GM23338 (cell line): ENCODE results near the gene PPP1R7. TPM values are rescaled to one million over a fixed set of nuclear protein-coding genes. Genes with fewer than 3 reads are reported as not detected.

Experiments used
- ATAC-seq: fragments of 200-7000 bp; cut with Tn5 transposase; 3 replicates; pipeline ENCODE4 v1.9.1; 2020
- DNase-seq: peaks from one replicate; pipeline ENCODE4 v3.0.0-alpha.2; 2015; ENCODE audit warnings: low spot score
- H2AFZ ChIP-seq: fragments of 200-600 bp; sonication (generic); 2 replicates; pipeline ENCODE4 v1.8.0; 2016; ENCODE audit warnings: antibody characterized with exemption, mild to moderate bottlenecking, moderate library complexity
- H3F3A ChIP-seq: fragments of 200-600 bp; sonication (generic); replicated peaks from 2 replicates; pipeline ENCODE4 v1.8.0; 2017; ENCODE audit warnings: antibody characterized with exemption, mixed run types, low read depth
- H3K27ac ChIP-seq: fragments of 200-600 bp; sonication (generic); 2 replicates; pipeline ENCODE4 v1.6.1; 2016; ENCODE audit warnings: low read depth
- H3K27me3 ChIP-seq: fragments of 200-600 bp; sonication (generic); 2 replicates; pipeline ENCODE4 v1.8.0; 2016; ENCODE audit warnings: mild to moderate bottlenecking, mixed run types, moderate library complexity; ENCODE audit not compliant: insufficient read depth
- H3K36me3 ChIP-seq: fragments of 200-600 bp; sonication (generic); 2 replicates; pipeline ENCODE4 v1.8.0; 2016; ENCODE audit warnings: mild to moderate bottlenecking; ENCODE audit not compliant: insufficient read depth
- H3K4me1 ChIP-seq: fragments of 200-600 bp; sonication (generic); 2 replicates; pipeline ENCODE4 v1.8.0; 2016; ENCODE audit warnings: mild to moderate bottlenecking, moderate library complexity; ENCODE audit not compliant: insufficient read depth
- H3K4me2 ChIP-seq: fragments of 200-600 bp; sonication (generic); 2 replicates; pipeline ENCODE4 v1.7.1; 2017; ENCODE audit warnings: mixed run types
- H3K4me3 ChIP-seq: fragments of 200-600 bp; sonication (generic); 2 replicates; pipeline ENCODE4 v1.6.1; 2016; ENCODE audit warnings: mixed run types
- H3K79me2 ChIP-seq: fragments of 200-600 bp; sonication (generic); replicated peaks from 2 replicates; pipeline ENCODE4 v1.8.0; 2017; ENCODE audit warnings: mild to moderate bottlenecking; ENCODE audit not compliant: insufficient read depth
- H3K9me2 ChIP-seq: fragments of 200-600 bp; sonication (generic); 2 replicates; pipeline ENCODE4 v1.8.0; 2017; ENCODE audit not compliant: insufficient read depth
- H4K20me1 ChIP-seq: fragments of 200-600 bp; sonication (generic); replicated peaks from 2 replicates; pipeline ENCODE4 v1.8.0; 2017; ENCODE audit warnings: mild to moderate bottlenecking; ENCODE audit not compliant: insufficient read depth
- H3K27ac Mint-ChIP-seq: 2 replicates; pipeline ENCODE4 v1.8.0; 2020; ENCODE audit warnings: inconsistent platforms, mild to moderate bottlenecking, moderate library complexity, mixed read lengths
- H3K27me3 Mint-ChIP-seq: 3 replicates; pipeline ENCODE4 v1.8.0; 2022; ENCODE audit warnings: low read depth, mild to moderate bottlenecking, moderate library complexity, mixed read lengths, inconsistent platforms; ENCODE audit not compliant: insufficient read depth, poor library complexity
- H3K36me3 Mint-ChIP-seq: 3 replicates; pipeline ENCODE4 v1.8.0; 2021; ENCODE audit warnings: low read depth, mild to moderate bottlenecking, inconsistent platforms, moderate library complexity, mixed read lengths
- H3K4me1 Mint-ChIP-seq: 3 replicates; pipeline ENCODE4 v1.8.0; 2020; ENCODE audit warnings: mild to moderate bottlenecking, inconsistent platforms, mixed read lengths
- H3K4me3 Mint-ChIP-seq: 3 replicates; pipeline ENCODE4 v1.8.0; 2021; ENCODE audit warnings: moderate library complexity, mild to moderate bottlenecking, inconsistent platforms, mixed read lengths
- H3K9me3 Mint-ChIP-seq: 3 replicates; pipeline ENCODE4 v1.8.0; 2020; ENCODE audit warnings: moderate library complexity, mild to moderate bottlenecking, inconsistent platforms, mixed read lengths
- EZH2 ChIP-seq: fragments of 200-600 bp; sonication (generic); IDR thresholded peaks from one replicate; pipeline ENCODE4 v1.8.0; 2017; ENCODE audit warnings: antibody characterized with exemption, mild to moderate bottlenecking, low read depth; ENCODE audit not compliant: unreplicated experiment
- EZH2phosphoT487 ChIP-seq: fragments of 200-600 bp; sonication (generic); IDR thresholded peaks from one replicate; pipeline ENCODE4 v1.8.1; 2018; ENCODE audit warnings: antibody characterized with exemption; ENCODE audit not compliant: unreplicated experiment
- polyA plus RNA-seq: library from polyadenylated mRNA; unstranded; fragments of >200 nt; fragmentation: Nextera tagmentation; extraction: Ambion mirVana; gene quantifications from 2 replicates; pipeline ENCODE4 v1.2.1, GENCODE V29; 2016
- total RNA-seq: library from RNA; depleted of rRNA; stranded (reverse); fragments of >200 nt; shearing (Covaris generic); gene quantifications from 2 replicates; pipeline ENCODE4 v1.2.3, GENCODE V29; 2014
- TF ChIP-seq, protein P1 (sequence below): fragments of 250-450 bp; sonication (Bioruptor Pico); IDR thresholded peaks from 2 replicates; pipeline ENCODE4 v1.5.0; 2020; ENCODE audit warnings: mild to moderate bottlenecking, moderate library complexity
- TF ChIP-seq, protein P2 (sequence below): IDR thresholded peaks from one replicate; pipeline ENCODE4 v1.6.1; 2018; ENCODE audit warnings: antibody characterized with exemption; ENCODE audit not compliant: unreplicated experiment

The PPP1R7 gene
- total and polyA plus RNA-seq, 2 experiments from 2014 or later: 48.2 to 94.3 TPM

DNA sequence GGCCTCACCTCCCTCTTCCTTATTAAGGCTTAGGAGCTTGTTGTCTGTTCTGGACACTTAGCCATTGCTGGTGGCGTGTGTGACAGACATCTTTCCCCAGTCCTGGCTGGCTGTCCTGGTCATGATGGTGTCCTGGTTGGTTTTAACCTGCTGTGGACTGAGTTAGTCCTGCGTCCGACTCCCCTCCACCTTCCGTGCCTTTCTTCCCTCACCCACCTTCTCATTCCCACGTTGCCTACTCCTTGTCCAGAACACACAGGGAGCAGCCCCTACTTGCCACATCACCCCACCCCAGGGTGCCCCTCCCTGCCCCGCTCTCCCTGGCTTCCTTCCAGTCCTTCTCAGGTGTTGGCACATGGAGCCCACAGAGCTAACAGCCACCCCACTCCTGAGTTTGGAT lies 47.7 kb downstream of the PPP1R7 start:
- no peak for DNase-seq
- no peak for ATAC-seq
- H3K79me2 ChIP-seq: no peaks in the 10 kb centered on the region
- peaks cover 7% of the 10 kb centered on the region for H3K27me3 Mint-ChIP-seq
- H3K36me3 Mint-ChIP-seq: no peaks in the 10 kb centered on the region
- TF ChIP-seq, protein P1, sequence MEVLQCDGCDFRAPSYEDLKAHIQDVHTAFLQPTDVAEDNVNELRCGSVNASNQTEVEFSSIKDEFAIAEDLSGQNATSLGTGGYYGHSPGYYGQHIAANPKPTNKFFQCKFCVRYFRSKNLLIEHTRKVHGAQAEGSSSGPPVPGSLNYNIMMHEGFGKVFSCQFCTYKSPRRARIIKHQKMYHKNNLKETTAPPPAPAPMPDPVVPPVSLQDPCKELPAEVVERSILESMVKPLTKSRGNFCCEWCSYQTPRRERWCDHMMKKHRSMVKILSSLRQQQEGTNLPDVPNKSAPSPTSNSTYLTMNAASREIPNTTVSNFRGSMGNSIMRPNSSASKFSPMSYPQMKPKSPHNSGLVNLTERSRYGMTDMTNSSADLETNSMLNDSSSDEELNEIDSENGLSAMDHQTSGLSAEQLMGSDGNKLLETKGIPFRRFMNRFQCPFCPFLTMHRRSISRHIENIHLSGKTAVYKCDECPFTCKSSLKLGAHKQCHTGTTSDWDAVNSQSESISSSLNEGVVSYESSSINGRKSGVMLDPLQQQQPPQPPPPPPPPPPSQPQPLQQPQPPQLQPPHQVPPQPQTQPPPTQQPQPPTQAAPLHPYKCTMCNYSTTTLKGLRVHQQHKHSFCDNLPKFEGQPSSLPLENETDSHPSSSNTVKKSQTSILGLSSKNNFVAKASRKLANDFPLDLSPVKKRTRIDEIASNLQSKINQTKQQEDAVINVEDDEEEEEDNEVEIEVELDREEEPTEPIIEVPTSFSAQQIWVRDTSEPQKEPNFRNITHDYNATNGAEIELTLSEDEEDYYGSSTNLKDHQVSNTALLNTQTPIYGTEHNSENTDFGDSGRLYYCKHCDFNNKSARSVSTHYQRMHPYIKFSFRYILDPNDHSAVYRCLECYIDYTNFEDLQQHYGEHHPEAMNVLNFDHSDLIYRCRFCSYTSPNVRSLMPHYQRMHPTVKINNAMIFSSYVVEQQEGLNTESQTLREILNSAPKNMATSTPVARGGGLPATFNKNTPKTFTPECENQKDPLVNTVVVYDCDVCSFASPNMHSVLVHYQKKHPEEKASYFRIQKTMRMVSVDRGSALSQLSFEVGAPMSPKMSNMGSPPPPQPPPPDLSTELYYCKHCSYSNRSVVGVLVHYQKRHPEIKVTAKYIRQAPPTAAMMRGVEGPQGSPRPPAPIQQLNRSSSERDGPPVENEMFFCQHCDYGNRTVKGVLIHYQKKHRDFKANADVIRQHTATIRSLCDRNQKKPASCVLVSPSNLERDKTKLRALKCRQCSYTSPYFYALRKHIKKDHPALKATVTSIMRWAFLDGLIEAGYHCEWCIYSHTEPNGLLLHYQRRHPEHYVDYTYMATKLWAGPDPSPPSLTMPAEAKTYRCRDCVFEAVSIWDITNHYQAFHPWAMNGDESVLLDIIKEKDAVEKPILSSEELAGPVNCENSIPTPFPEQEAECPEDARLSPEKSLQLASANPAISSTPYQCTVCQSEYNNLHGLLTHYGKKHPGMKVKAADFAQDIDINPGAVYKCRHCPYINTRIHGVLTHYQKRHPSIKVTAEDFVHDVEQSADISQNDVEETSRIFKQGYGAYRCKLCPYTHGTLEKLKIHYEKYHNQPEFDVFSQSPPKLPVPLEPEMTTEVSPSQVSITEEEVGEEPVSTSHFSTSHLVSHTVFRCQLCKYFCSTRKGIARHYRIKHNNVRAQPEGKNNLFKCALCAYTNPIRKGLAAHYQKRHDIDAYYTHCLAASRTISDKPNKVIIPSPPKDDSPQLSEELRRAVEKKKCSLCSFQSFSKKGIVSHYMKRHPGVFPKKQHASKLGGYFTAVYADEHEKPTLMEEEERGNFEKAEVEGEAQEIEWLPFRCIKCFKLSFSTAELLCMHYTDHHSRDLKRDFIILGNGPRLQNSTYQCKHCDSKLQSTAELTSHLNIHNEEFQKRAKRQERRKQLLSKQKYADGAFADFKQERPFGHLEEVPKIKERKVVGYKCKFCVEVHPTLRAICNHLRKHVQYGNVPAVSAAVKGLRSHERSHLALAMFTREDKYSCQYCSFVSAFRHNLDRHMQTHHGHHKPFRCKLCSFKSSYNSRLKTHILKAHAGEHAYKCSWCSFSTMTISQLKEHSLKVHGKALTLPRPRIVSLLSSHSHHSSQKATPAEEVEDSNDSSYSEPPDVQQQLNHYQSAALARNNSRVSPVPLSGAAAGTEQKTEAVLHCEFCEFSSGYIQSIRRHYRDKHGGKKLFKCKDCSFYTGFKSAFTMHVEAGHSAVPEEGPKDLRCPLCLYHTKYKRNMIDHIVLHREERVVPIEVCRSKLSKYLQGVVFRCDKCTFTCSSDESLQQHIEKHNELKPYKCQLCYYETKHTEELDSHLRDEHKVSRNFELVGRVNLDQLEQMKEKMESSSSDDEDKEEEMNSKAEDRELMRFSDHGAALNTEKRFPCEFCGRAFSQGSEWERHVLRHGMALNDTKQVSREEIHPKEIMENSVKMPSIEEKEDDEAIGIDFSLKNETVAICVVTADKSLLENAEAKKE (CRISPR knock-in tag): no peak
- TF ChIP-seq EZH2phosphoT487 (no peak), EZH2 (no peak)
- TF ChIP-seq, protein P2, sequence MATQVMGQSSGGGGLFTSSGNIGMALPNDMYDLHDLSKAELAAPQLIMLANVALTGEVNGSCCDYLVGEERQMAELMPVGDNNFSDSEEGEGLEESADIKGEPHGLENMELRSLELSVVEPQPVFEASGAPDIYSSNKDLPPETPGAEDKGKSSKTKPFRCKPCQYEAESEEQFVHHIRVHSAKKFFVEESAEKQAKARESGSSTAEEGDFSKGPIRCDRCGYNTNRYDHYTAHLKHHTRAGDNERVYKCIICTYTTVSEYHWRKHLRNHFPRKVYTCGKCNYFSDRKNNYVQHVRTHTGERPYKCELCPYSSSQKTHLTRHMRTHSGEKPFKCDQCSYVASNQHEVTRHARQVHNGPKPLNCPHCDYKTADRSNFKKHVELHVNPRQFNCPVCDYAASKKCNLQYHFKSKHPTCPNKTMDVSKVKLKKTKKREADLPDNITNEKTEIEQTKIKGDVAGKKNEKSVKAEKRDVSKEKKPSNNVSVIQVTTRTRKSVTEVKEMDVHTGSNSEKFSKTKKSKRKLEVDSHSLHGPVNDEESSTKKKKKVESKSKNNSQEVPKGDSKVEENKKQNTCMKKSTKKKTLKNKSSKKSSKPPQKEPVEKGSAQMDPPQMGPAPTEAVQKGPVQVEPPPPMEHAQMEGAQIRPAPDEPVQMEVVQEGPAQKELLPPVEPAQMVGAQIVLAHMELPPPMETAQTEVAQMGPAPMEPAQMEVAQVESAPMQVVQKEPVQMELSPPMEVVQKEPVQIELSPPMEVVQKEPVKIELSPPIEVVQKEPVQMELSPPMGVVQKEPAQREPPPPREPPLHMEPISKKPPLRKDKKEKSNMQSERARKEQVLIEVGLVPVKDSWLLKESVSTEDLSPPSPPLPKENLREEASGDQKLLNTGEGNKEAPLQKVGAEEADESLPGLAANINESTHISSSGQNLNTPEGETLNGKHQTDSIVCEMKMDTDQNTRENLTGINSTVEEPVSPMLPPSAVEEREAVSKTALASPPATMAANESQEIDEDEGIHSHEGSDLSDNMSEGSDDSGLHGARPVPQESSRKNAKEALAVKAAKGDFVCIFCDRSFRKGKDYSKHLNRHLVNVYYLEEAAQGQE: no peak
- no peaks in the 10 kb centered on the region for H3K27me3 ChIP-seq
- H3F3A ChIP-seq: no peaks in the 10 kb centered on the region
- no peaks in the 10 kb centered on the region for H3K9me2 ChIP-seq
- H3K4me1 ChIP-seq: no peaks in the 10 kb centered on the region
- H3K27ac ChIP-seq: no peak overlapping the region
- H3K4me3 ChIP-seq: no peak overlapping the region
- H3K27ac Mint-ChIP-seq: no peak overlapping the region
- no peaks in the 10 kb centered on the region for H3K36me3 ChIP-seq
- no peaks in the 10 kb centered on the region; the same call in 2 of the 3 replicates for H3K9me3 Mint-ChIP-seq
- H4K20me1 ChIP-seq: no peaks in the 10 kb centered on the region
- H3K4me3 Mint-ChIP-seq: no peak overlapping the region
- H3K4me2 ChIP-seq: no peak overlapping the region
- H3K4me1 Mint-ChIP-seq: no peaks in the 10 kb centered on the region
- H2AFZ ChIP-seq: no peak overlapping the region
